Mesendoderm (in vitro differentiated cells): Measurements from ENCODE around the gene MAT1A.
"Not testable (repeated sequence)": the region's sequence is repeated elsewhere in the genome, so short reads cannot be mapped to it uniquely, and the experiment has no call there.

ENCODE experiments used
- DNase-seq: peaks from one replicate; pipeline ENCODE4 v3.0.0; 2013
- H2AK5ac ChIP-seq: 2 replicates; pipeline ENCODE4 v1.6.1; 2013; ENCODE audit warnings: low read length, inconsistent platforms
- H2BK120ac ChIP-seq: 2 replicates; pipeline ENCODE4 v1.6.1; 2013; ENCODE audit warnings: low read depth, mild to moderate bottlenecking, low read length, moderate library complexity, mixed read lengths
- H2BK15ac ChIP-seq: replicated peaks from 2 replicates; pipeline ENCODE4 v1.6.1; 2013; ENCODE audit warnings: low read depth, mild to moderate bottlenecking, moderate library complexity
- H2BK5ac ChIP-seq: 2 replicates; pipeline ENCODE4 v1.6.1; 2013; ENCODE audit warnings: low read length, inconsistent platforms
- H3K18ac ChIP-seq: 2 replicates; pipeline ENCODE4 v1.6.1; 2013; ENCODE audit warnings: mild to moderate bottlenecking, low read length, mixed read lengths
- H3K23ac ChIP-seq: one replicate; pipeline ENCODE4 v1.6.1; 2013; ENCODE audit warnings: low read length
- H3K27ac ChIP-seq: 2 replicates; pipeline ENCODE4 v1.5.1; 2013; ENCODE audit warnings: low read depth, mild to moderate bottlenecking, inconsistent platforms, low read length, moderate library complexity
- H3K27me3 ChIP-seq: 2 replicates; pipeline ENCODE4 v1.6.1; 2013; ENCODE audit warnings: low read length, control low read depth, mild to moderate bottlenecking, inconsistent platforms; ENCODE audit not compliant: insufficient read depth, poor library complexity
- H3K36me3 ChIP-seq: 2 replicates; pipeline ENCODE4 v1.6.1; 2013; ENCODE audit warnings: low read length, inconsistent platforms; ENCODE audit not compliant: control insufficient read depth, insufficient read depth
- H3K4ac ChIP-seq: one replicate; pipeline ENCODE4 v1.6.1; 2013; ENCODE audit warnings: low read depth, mild to moderate bottlenecking, low read length, moderate library complexity
- H3K4me1 ChIP-seq: 2 replicates; pipeline ENCODE4 v1.6.1; 2013; ENCODE audit warnings: low read depth, low read length, inconsistent platforms; ENCODE audit not compliant: control insufficient read depth
- H3K4me2 ChIP-seq: 2 replicates; pipeline ENCODE4 v1.6.1; 2013; ENCODE audit warnings: low read length
- H3K4me3 ChIP-seq: 2 replicates; pipeline ENCODE4 v1.5.1; 2013; ENCODE audit warnings: mild to moderate bottlenecking, low read length
- H3K56ac ChIP-seq: one replicate; pipeline ENCODE4 v1.6.1; 2013; ENCODE audit warnings: low read length
- H3K79me1 ChIP-seq: 2 replicates; pipeline ENCODE4 v1.6.1; 2013; ENCODE audit warnings: low read length, inconsistent platforms
- H3K79me2 ChIP-seq: 2 replicates; pipeline ENCODE4 v1.6.1; 2013; ENCODE audit warnings: mild to moderate bottlenecking, low read length; ENCODE audit not compliant: control insufficient read depth, insufficient read depth
- H3K9ac ChIP-seq: 2 replicates; pipeline ENCODE4 v1.6.1; 2013; ENCODE audit warnings: low read length, inconsistent platforms
- H4K5ac ChIP-seq: one replicate; pipeline ENCODE4 v1.6.1; 2013; ENCODE audit warnings: low read length
- H4K8ac ChIP-seq: one replicate; pipeline ENCODE4 v1.6.1; 2013; ENCODE audit warnings: low read depth, mild to moderate bottlenecking, control low read depth, low read length, moderate library complexity
- WGBS: extraction: QIAGEN DNeasy Blood & Tissue Kit; methylation state at CpG from one replicate; pipeline ENCODE4 v1.1.7; 2013; ENCODE audit warnings: low lambda C conversion rate, missing lambda C conversion rate; ENCODE audit not compliant: insufficient coverage; ENCODE audit errors: extremely low coverage; 5-methylcytosine and 5-hydroxymethylcytosine counted together

MAT1A gene

GRCh38 chr10:80247611-80248010 lies 41.8 kb downstream of the MAT1A start:
- not testable (repeated sequence) for H3K4ac ChIP-seq, DNase-seq, H3K27ac ChIP-seq, H3K4me3 ChIP-seq, H4K5ac ChIP-seq, H3K9ac ChIP-seq, H3K4me2 ChIP-seq, H2BK120ac ChIP-seq, H3K18ac ChIP-seq, H2AK5ac ChIP-seq, H3K79me2 ChIP-seq, H3K36me3 ChIP-seq, H2BK5ac ChIP-seq, H4K8ac ChIP-seq, H3K56ac ChIP-seq, H3K4me1 ChIP-seq, H3K27me3 ChIP-seq, H2BK15ac ChIP-seq, H3K79me1 ChIP-seq, H3K23ac ChIP-seq
- no CpG with 5 or more reads among the region's 20 CpGs for WGBS

- H3K4ac ChIP-seq, result not testable (repeated sequence)
Measured at GRCh38 chr10:80244371-80244770, 45.1 kb downstream of the MAT1A start.

GRCh38 chr10:80242341-80242740 lies 47.1 kb downstream of the MAT1A start:
- H2BK15ac ChIP-seq, H3K23ac ChIP-seq, H2BK120ac ChIP-seq, H3K27me3 ChIP-seq, H3K56ac ChIP-seq, H3K9ac ChIP-seq, H2BK5ac ChIP-seq, H3K36me3 ChIP-seq, H3K27ac ChIP-seq, H3K79me2 ChIP-seq, H3K4ac ChIP-seq, H3K18ac ChIP-seq, H3K79me1 ChIP-seq, H3K4me2 ChIP-seq, DNase-seq, H4K5ac ChIP-seq, H3K4me1 ChIP-seq, H4K8ac ChIP-seq, H2AK5ac ChIP-seq, H3K4me3 ChIP-seq: not testable (repeated sequence)
- no CpG with 5 or more reads among the region's 4 CpGs for WGBS

More at GRCh38 chr10:80244371-80244770, 45.1 kb downstream of the MAT1A start:
- not testable (repeated sequence) for H3K23ac ChIP-seq, H3K4me3 ChIP-seq, H2BK5ac ChIP-seq, H3K18ac ChIP-seq, DNase-seq, H3K27ac ChIP-seq, H3K79me2 ChIP-seq, H3K4me2 ChIP-seq, H4K5ac ChIP-seq, H3K27me3 ChIP-seq, H3K4me1 ChIP-seq, H4K8ac ChIP-seq, H3K79me1 ChIP-seq, H2AK5ac ChIP-seq, H3K56ac ChIP-seq, H3K9ac ChIP-seq, H2BK15ac ChIP-seq, H3K36me3 ChIP-seq, H2BK120ac ChIP-seq
- WGBS, result no CpG with 5 or more reads among the region's 3 CpGs

GRCh38 chr10:80236457-80236856 lies 53.0 kb downstream of the MAT1A start:
- H3K56ac ChIP-seq, H3K4ac ChIP-seq, H3K27me3 ChIP-seq, H4K8ac ChIP-seq, DNase-seq, H2BK120ac ChIP-seq, H3K4me1 ChIP-seq, H3K9ac ChIP-seq, H2AK5ac ChIP-seq, H3K23ac ChIP-seq, H3K4me3 ChIP-seq, H3K18ac ChIP-seq, H3K79me2 ChIP-seq, H4K5ac ChIP-seq, H3K36me3 ChIP-seq, H2BK15ac ChIP-seq, H2BK5ac ChIP-seq, H3K4me2 ChIP-seq, H3K79me1 ChIP-seq, H3K27ac ChIP-seq: not testable (repeated sequence)
- no CpG with 5 or more reads among the region's 5 CpGs for WGBS

- not testable (repeated sequence) for H3K4me3 ChIP-seq, DNase-seq
- no CpG with 5 or more reads among the region's 11 CpGs for WGBS
Measured at GRCh38 chr10:80234331-80235235, 54.9 kb downstream of the MAT1A start.

GRCh38 chr10:80233871-80234270 lies 55.6 kb downstream of the MAT1A start:
- not testable (repeated sequence) for H3K27ac ChIP-seq, H3K4ac ChIP-seq, H4K5ac ChIP-seq, H4K8ac ChIP-seq, H3K36me3 ChIP-seq, DNase-seq, H2BK120ac ChIP-seq, H3K79me1 ChIP-seq, H3K18ac ChIP-seq, H3K79me2 ChIP-seq, H3K9ac ChIP-seq, H2AK5ac ChIP-seq, H3K56ac ChIP-seq, H3K4me1 ChIP-seq, H3K27me3 ChIP-seq, H3K4me2 ChIP-seq, H2BK15ac ChIP-seq, H2BK5ac ChIP-seq, H3K23ac ChIP-seq, H3K4me3 ChIP-seq
- no CpG with 5 or more reads among the region's 1 CpG for WGBS

More at GRCh38 chr10:80234331-80235235, 54.9 kb downstream of the MAT1A start:
- not testable (repeated sequence) for H3K4ac ChIP-seq, H2BK15ac ChIP-seq, H2BK5ac ChIP-seq, H3K56ac ChIP-seq, H4K5ac ChIP-seq, H2AK5ac ChIP-seq, H4K8ac ChIP-seq, H3K27me3 ChIP-seq, H2BK120ac ChIP-seq, H3K4me1 ChIP-seq, H3K79me2 ChIP-seq, H3K27ac ChIP-seq, H3K36me3 ChIP-seq, H3K4me2 ChIP-seq, H3K9ac ChIP-seq, H3K18ac ChIP-seq, H3K79me1 ChIP-seq, H3K23ac ChIP-seq
